AG08395 (cell line): Measurements from ENCODE around the gene PKNOX1.
"Not testable (repeated sequence)": the region's sequence is repeated elsewhere in the genome, so short reads cannot be mapped to it uniquely, and the experiment has no call there.

ENCODE experiments used
- DNase-seq: peaks from one replicate; pipeline ENCODE4 v3.0.0; 2012; ENCODE audit warnings: mixed read lengths, low spot score

Gene PKNOX1, protein sequence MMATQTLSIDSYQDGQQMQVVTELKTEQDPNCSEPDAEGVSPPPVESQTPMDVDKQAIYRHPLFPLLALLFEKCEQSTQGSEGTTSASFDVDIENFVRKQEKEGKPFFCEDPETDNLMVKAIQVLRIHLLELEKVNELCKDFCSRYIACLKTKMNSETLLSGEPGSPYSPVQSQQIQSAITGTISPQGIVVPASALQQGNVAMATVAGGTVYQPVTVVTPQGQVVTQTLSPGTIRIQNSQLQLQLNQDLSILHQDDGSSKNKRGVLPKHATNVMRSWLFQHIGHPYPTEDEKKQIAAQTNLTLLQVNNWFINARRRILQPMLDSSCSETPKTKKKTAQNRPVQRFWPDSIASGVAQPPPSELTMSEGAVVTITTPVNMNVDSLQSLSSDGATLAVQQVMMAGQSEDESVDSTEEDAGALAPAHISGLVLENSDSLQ

DNA sequence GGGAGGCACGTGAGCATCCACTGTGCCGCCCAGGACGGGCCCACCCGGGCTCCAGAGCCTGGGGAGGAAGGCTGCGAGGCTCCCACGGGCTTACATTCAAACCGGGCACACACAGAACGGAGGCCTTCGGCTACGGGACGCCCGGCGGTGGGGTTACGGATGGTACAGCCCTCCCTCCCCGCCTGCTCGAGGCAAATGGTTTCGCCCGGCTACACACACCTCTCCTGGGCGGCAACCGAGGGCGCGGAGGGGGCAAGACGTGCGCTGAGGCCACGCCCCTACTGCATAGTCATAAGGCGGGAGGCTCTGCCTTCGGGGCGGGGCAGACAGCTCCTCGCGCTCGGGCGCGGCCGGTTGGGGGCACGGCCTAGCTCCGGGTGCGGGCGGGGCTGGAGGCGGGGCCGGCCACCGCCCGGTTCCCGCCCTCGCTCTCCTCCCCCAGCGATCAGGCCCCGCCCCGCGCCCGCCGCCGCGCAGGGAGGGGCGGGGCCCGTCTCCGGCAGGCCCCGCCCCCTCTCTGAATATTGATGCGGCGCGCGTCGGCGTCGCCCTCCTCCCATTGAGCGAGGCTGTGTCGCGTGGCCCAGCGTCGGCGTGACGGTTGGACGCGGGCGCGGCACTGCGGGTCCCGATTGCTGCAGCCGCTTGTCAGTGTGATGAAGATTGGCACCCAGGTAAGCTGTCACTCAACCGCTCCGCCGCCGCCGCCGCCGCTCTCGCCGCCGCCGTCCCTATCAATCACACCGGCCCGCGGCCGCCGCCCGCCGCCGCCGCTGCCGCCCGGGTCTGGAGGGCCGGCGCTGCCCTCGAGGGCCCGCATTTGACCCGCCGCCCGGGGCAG is at the start of gene PKNOX1:
Gene PKNOX1 (plus strand): TSS at position 572 of the 841 bp plus-strand sequence. CDS start 29,820 bp downstream, outside the sequence.
- DNase-seq, result peak; percentile 99

DNA sequence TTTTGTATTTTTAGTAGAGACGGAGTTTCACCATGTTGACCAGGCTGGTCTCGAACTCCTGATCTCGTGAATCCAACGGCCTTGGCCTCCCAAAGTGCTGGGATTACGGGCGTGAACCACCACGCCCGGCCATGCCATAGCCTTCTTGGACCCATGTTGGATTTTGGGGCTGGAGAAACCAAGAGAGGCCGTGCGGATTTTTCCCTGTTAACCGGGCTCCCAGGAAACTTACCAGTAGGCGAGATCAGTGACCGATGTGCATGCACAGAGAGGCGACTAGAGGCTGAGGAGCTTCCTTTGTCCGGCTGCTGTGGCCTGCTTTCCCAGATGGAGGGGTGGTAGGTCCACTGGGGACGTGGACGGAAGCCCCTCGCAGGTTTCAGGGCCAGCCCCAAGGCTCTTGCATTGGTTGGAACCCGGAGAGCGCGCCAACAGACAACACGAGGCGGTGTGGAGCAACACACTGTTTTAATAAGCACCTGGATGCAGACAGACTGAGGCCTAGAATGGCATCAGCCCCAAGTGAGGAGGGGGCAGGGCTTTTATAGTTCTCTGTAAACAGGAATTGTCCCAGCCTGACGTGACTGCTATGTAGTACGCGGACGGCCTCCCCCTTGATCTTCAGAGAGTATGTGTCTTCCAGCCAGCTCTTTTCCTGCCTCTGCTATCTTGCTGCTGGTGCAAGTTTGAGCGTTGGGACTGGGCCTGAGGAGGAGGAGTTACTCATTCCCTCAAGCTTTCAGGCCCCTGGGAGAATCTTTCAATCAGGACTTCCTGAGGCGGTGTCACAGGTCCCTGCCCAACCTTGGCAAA is 49.0 kb upstream of the PKNOX1 start, which contains the start of gene ERVH48-1:
Gene ERVH48-1 (minus strand): TSS at position 517 of the 813 bp plus-strand sequence. CDS start 6,624 bp downstream, outside the sequence.
- DNase-seq, result no peak

GRCh38 chr21:42927474-42928200 is 46.7 kb upstream of the PKNOX1 start:
- not testable (repeated sequence) for DNase-seq

GRCh38 chr21:42929969-42930368 is 44.4 kb upstream of the PKNOX1 start:
- DNase-seq, result no peak

DNA sequence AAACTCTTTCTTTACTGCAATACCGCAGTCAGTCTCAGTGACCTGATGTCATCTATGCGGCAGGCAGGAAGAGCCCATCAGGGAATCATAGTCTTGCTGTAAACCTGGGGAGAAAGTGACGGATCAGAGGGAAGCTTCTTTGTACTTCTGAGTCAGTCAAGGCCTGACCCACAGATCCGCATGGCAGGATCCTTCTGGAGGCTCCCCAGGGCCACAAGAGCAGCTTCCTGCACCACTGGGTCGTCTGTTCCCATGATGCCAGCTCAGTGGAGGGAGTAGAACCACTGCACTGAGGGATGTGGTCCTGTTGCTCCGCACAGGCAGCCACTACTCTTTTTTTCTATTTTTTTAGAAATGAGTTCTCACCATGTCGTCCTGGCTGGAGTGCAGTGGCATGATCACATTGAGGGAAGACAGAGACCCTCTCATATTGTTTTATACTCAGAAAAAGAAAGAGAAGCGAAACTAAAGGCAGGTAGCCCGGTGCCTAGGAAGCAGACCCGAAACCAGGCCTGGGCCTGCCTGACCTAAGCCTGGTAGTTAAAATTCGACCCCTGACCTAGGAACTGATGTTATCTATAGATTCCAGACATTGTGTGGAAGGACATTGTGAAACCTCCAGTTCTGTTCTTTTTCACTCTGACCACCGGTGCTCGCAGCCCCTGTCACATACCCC is 42.7 kb upstream of the PKNOX1 start:
- DNase-seq, result no peak

GRCh38 chr21:42932378-42933136 is 41.8 kb upstream of the PKNOX1 start:
- not testable (repeated sequence) for DNase-seq

GRCh38 chr21:42933137-42933970 is 41.0 kb upstream of the PKNOX1 start:
- not testable (repeated sequence) for DNase-seq

GRCh38 chr21:42933973-42934372 is 40.4 kb upstream of the PKNOX1 start:
- DNase-seq, result not testable (repeated sequence)

- not testable (repeated sequence) for DNase-seq
These were observed 38.0 kb upstream of the PKNOX1 start for GRCh38 chr21:42936360-42936759.

DNA sequence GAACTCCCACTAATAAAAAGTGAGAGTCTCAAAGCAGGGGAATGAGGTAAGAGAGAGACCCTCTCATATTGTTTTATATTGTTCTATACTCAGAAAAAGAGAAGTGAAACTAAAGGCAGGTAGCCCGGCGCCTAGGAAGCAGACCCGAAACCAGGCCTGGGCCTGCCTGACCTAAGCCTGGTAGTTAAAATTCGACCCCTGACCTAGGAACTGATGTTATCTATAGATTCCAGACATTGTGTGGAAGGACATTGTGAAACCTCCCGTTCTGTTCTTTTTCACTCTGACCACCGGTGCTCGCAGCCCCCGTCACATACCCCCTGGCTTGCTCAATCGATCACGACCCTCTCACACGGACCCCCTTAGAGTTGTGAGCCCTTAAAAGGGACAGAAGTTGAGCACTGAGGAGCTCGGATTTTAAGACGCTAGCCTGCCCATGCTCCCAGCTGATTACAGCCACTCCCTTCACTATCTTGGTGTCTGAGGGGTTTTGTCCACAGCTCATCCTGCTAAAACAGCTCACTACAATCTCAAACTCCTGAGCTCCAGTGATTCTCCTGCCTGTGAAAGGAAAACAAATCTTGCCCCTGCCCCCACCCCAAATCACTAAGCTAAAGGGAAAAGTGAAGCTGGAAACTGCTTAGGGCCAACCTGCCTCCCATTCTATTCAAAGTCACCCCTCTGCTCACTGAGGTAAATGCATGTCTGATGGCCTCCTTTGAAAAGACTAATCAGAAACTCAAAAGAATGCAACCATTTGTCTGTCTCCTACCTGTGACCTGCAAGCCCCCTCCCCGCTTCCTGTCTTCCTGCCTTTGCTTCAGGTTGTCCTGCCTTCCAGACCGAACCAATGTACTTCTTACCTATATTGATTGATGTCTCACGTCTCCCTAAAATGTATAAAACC is 37.1 kb upstream of the PKNOX1 start:
- not testable (repeated sequence) for DNase-seq

DNA sequence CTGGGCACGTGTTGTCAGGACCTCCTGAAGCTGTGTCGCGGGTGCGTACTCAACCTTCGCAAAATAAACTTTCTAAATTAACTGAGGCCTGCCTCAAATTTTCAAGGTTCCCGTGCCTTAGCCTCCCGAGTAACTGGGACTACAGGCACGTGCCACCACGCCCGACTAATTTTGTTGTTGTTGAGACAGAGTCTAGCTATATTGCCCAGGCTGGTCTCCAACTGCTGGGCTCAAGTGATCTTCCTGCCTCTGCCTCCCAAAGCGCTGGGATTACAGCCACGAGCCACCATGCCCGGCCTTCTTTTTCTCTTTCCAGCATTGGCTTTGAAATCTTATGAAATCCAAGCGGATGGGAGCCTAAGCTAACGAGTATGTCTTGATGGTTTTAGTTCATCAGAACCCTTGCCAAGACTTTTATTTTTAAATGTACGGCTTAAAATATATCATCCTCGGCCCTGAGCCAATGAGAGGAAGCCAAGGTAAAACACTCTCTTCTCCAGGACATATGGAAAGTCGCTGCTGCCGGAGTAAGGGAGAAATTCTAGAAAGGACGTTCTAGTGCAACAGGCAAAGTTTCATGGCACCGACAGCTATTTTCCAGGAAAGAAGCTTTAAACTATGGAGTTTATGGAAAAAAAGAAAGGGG is 36.3 kb upstream of the PKNOX1 start:
- DNase-seq, result no peak

GRCh38 chr21:42938606-42938995 is 35.8 kb upstream of the PKNOX1 start:
- DNase-seq, result not testable (repeated sequence)

DNA sequence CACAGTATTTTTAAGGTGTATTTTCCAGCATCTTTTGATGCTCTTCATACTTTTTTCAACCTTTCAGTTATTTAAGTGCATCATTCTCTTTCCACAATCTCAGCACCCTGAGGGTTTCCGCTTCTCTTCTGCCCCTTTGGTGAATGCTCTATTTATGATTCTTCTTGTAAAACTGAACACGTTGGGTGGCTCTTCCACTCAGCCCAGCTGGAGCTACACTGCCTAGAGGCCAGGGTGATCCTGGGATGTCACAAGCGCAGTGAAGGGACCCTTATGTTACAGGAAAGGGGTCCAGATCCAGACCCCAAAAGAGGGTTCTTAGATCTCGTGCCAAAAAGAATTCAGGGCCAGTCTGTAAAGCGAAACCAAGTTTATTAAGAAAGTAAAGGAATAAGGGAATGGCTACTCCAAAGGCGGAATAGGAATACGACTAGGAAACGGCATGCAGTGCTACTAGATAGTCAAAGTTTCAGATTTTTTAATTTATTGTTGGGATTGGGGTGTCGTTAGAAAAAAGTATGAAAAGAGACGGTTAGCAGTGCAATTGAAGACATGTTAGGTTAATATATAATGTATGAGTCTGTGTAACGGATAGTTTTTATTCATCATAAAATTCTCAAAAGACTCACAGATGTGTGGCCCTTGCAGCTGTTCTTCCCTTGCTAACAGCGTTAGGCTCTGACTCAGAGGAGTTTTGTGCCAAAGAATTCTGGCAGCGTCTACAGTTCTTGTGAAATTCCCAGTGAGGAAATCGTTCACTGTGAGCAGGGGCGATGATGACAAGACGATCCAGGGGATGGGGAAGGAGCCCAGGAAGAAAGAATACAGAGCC is 34.6 kb upstream of the PKNOX1 start:
- DNase-seq, result peak; percentile 95

DNA sequence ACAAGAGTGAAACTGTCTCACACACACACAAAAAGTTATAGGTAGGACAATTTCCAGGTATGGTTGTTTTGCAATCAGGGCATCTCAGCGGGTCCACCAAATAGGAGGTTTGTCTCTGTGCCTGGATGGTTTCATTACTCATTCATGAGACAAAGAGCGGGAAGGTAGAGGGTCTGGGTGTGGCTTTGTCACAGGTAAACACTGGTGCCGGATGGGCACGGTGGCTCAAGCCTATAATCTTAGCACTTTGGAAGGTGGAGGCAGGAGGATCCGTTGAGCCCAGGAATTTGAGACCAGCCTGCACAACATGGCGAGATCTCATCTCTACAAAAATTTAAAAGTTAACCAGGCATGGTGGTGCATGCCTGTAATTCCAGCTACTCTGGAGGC is 32.7 kb upstream of the PKNOX1 start:
- no peak for DNase-seq

DNA sequence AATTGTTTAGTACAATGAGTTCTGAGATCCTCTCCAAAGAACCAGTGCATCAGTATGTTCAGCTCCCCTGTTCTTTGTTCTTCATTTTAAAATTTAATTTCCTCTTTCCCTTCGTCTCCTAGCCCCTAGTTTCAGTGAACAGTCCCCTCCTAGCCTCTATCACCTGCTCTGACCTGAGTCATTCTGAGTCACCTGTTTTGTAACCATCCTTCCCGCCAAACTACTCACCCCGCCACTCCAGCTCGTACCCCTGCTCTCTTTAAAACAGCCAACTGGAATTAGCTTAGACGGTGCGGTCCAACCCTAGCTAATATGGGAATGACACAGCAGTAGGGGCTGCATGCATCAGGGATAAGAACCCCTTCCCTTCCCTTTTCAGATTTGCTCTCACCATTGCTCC is 32.1 kb upstream of the PKNOX1 start:
- DNase-seq, result no peak

DNA sequence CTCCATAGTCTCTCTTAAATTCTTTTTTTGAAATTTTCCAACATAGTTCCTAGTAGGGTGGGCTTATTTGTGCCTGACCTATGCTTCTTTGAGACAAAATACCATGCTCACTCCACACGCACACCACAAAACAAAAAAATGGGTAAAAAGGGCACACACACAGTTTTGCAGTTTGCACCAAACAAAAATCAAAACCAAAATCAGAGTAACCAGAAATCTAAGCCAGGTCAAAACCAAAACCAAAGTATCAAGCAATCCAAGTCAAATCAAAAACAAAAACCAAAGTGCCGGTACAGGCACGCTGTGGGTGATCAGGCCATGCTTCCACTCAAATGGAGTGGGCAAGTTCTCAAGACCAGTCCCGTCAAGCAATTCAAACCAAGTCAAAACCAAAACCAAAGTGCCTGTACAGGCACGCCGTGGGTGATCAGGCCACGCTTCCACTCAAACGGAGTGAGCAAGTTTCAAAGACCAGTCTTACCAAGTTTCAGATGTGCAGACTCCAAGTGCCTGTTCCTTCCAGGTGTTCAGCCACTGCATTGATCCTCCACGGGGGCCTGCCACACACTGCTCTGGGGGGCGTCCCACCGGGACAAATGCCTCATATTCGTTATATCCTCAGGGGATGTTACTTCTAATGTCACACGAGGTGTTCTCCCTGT is 25.1 kb upstream of the PKNOX1 start:
- DNase-seq, result not testable (repeated sequence)
